A673 (cell line): ENCODE results near the gene ASTL.

Experiments
- CTCF ChIP-seq: fragments of 300-800, 200-600 bp; sonication (generic); conservative IDR thresholded peaks from 2 replicates; pipeline ENCODE4 v1.5.1; 2017; ENCODE audit warnings: low read depth, mild to moderate bottlenecking, antibody characterized with exemption, low read length, moderate library complexity, mixed read lengths
- EZH2 ChIP-seq: fragments of 200-600 bp; sonication (generic); IDR thresholded peaks from 2 replicates; pipeline ENCODE4 v1.6.1; 2017; ENCODE audit warnings: borderline replicate concordance, low read depth, mild to moderate bottlenecking, mixed read lengths, antibody characterized with exemption, low read length; ENCODE audit not compliant: poor library complexity, severe bottlenecking

GRCh38 chr2:96143848-96144480 is 5.7 kb upstream of the ASTL start:
- TF ChIP-seq EZH2, result no peak
- no peak for TF ChIP-seq CTCF
